NCI-H1930 (cell line): ENCODE results near the gene CHIC2.
"Not testable (repeated sequence)": the region's sequence is repeated elsewhere in the genome, so short reads cannot be mapped to it uniquely, and the experiment has no call there.

ENCODE experiments used
- DNase-seq, 2 experiments: peaks; one replicate each; lab custom pipeline; 2025; lab: John Stamatoyannopoulos, UW

Gene CHIC2

DNA sequence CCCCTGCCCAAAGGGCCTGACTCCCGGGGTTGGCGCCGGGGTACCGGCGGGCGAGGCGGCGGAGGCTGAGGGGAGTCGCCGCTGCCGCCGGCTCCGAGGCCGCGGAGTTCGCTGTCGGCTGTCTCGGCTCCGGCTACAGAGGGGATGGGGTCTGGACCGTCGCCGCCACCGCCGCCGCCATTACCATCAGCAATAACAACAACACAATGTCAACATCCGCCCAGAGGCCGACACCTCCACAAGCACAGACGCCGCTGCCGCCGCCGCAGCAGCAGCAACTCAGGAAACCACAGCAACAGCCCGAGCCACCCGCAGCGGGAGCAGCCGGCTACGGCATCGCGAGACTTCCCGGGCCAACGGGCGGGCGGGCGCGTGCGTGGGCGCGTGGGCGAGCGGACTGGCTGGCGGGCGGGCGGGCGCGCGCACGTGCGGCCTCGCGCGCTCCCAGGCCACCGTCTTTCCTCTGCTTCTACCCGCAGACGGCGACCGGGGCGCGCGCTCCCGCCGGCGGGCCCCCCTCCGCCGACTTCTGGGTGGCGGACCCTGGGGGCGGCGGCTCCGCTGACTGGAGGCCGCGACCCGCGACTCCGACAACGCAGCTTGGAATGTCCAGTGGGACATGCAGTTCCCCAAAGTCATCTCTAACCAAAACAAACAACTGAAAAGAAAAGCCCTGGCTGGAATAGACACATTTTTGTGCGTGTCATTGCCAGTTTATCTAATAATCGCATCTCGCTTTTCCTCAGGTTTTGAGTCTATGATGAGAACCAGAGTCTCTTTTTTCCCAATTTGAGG, at the start of gene CHIC2:
CHIC2 (minus strand) TSS at position 289 of the 795 bp plus-strand sequence. CDS start 305 bp downstream, outside the sequence.
- peak; percentile 99 for DNase-seq

GRCh38 chr4:54113206-54113605, 48.8 kb upstream of the CHIC2 start:
- not testable (repeated sequence) for DNase-seq

DNA sequence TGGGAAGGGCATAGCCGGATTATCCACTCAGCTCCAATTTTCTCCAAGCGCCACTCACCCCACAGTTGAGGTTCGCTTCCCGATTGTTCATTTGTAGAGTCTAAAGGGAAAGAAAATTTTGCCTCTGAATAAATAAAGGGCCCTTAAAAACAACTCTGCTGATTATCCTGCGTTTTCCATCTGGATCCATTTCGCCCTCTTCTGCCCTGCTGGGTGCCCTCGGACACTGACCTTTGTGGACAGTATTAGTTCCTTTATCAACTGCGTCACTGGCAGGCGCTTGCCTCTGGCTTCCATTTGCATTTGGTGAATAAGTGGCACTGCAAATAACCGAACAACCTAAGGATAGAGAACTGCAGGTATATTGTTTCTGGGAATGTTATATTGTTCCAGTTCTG, 45.6 kb upstream of the CHIC2 start:
- no peak for DNase-seq

DNA sequence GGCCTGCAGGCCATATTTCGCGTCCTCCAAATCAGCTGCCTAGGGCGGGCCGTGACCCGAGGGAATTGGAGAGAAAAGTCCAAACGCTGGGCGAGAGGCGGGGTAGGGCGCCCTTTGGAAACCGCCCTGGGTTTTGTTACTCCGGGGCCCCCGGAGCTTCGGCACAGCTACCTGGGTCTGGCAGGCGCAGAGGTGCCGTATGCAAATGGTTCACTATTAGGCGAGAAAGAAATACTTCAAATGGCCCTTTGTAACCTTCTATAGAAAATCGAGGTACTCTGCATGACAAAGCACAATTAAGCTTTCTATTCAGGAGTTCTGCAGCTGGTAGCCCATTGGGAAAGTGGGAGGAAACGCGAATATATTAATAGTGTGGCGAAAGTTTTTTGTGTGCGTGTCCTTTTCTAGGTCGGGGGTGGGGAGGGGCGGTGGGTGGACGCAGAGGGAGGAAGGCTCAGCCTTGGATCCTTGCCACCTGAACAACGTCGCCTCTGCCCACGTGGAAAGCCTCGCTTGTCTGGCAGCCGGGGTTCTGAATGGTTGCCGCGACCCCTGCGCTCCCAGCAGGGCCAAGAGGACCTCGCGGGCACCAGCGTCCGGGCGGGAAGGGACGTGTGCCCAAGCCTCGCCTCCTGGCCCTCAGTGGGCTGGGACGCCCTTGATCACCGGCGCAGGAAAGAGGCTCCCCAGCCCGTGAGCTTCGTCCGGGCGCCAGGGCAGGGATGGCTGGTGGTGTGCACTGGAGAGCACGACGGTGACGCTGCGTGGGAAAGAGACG, 45.0 kb upstream of the CHIC2 start:
- DNase-seq: no peak

- DNase-seq: no peak
Observed at GRCh38 chr4:54107951-54108748, 43.7 kb upstream of the CHIC2 start.

- DNase-seq: no peak
Observed at GRCh38 chr4:54104907-54105306, 40.5 kb upstream of the CHIC2 start.

- no peak for DNase-seq
Observed at GRCh38 chr4:54103190-54103574, 38.8 kb upstream of the CHIC2 start.

DNA sequence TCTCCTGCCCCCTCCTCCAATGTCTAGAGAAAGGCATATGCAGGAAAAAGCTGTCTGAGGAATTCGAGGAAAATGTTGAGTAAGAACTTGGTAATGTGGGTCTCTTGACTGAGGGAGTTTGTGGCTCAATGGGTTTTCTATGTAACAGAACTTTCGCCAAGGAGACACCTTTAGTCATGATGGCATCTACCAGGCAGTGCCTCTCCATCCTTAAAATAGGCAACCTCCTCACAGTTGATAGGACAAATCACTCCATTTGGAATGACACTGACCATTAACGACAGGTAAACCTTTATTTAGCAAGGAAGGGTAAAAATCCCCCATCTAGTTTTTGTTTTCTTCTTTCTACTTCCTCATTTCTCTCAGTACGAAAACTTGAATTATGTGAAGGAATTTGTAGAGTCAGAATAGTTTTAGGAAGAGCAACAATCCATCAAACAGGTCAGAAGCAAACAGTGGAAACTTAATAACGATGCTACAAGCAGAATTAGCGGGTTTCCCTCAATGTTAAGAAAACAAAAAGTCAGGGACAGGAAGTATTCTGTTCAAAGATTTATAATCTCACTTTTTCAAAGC, 38.2 kb upstream of the CHIC2 start:
- DNase-seq: no peak

DNA sequence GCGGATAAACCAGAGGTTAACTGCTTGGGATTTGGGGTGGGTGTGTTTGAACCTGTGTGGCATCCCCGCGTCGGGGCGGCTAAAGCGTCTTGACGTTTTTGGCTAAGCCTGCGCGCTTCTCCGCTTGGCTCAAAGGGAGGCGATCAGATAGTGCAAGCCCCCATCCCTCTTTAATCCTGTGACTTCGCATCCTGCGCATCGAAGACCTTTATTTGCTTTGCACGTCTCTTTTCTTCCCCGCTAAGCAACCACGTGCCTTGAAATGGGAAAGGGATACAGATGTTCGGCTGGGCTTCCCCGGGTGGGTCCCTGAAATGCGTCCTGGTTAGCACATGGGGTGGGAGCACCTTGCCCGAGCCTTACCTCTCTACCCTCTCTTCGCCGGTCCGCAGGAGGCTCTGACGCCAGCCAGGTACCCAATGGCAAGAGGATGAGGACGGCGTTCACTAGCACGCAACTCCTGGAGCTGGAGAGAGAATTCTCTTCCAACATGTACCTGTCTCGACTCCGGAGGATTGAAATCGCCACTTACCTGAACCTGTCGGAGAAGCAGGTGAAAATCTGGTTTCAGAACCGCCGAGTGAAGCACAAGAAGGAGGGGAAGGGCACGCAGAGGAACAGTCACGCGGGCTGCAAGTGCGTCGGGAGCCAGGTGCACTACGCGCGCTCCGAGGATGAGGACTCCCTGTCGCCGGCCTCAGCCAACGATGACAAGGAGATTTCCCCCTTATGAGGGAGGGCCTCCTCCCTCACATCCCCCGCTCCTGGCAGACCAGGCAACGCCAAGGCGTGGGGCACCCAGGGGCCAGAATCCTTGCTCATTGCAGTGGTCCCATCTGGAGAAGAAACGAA, 37.0 kb upstream of the CHIC2 start:
- no peak for DNase-seq

DNA sequence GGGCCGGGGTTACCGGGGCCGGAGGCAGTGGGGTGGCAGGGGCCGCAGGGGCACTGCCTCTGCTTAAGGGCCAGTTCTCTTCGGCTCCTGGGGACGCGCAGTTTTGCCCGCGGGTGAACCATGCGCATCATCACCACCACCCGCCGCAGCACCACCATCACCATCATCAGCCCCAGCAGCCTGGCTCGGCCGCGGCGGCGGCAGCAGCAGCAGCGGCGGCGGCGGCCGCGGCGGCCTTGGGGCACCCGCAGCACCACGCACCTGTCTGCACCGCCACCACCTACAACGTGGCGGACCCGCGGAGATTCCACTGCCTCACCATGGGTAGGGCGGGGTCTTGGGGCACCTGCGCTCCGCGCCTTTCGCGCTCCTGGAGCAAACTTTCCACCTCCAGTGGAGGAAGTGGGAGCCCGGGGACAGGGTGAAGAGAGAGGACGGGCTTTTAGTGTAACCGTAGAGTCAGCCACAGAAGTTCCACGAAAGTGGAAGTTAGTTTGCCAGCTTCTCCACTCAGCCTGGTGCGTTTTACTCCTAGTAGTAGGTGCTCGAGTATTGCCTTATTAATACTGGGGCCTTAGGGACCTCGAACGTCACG, 36.3 kb upstream of the CHIC2 start:
- DNase-seq: no peak

DNA sequence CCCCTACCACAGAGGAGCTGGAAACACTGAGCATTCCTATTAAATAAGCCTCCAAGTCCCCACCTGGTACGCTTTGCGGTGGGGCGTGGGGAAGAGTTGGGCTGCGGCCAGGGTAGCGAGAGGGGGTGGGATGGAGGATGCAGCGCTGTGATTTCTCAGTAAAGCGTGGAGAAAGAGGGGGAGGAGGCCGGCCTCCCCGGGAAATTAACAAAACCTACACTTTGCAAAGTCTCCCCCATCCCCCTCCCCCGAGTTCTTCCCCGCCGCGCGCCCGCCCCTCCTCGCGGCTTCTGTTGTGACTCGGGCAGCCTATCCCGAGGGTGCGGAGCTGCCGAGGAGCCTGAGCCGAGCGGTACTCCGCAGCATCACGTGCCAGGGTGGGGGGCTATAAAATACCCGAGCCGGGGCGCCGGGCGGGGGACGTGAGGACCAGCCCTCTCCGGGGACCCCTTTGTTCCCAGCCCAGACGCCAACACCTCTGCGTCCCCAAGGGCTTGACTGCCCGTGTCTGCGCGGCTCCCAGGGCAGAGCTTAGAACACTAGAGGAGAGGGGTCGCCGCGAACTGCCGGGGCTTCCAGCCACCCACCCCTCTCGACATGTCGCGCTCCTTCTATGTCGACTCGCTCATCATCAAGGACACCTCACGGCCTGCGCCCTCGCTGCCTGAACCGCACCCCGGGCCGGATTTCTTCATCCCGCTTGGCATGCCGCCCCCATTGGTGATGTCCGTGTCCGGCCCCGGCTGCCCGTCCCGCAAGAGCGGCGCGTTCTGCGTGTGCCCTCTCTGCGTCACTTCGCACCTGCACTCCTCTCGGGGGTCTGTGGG, 35.6 kb upstream of the CHIC2 start, which contains the start of gene GSX2:
GSX2 (plus strand) TSS at position 416 of the 827 bp plus-strand sequence; CDS start at position 598, 182 bp downstream.
- peak; percentile 69 to 80 for DNase-seq

DNA sequence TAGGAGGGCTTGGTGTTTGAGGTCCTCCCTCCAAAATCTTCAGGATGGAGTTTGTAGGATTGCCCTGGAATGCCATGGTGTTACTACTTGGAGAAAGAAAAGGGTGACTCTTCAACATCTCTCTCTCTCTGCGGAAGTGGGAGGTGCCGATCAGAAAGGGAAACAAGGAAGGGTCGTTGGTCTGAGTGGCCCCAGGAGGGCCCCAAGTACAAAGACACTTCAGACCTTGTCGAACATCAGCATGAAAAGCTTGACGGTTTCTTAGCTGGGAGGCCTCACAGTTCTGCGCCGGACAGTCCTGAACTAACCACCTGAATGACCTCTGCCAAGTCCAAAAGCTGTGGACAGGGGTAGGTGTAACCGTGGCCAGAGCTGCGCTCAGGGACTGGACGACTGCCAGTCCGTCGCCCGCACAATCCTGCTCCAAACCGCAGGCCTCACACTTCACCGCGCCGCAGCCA, 34.9 kb upstream of the CHIC2 start:
- peak; percentile 61 to 65 for DNase-seq

GRCh38 chr4:54098375-54098774, 34.0 kb upstream of the CHIC2 start:
- no peak for DNase-seq

GRCh38 chr4:54097152-54097551, 32.7 kb upstream of the CHIC2 start:
- DNase-seq: no peak

- no peak for DNase-seq
Observed at GRCh38 chr4:54096295-54096962, 32.0 kb upstream of the CHIC2 start.

DNA sequence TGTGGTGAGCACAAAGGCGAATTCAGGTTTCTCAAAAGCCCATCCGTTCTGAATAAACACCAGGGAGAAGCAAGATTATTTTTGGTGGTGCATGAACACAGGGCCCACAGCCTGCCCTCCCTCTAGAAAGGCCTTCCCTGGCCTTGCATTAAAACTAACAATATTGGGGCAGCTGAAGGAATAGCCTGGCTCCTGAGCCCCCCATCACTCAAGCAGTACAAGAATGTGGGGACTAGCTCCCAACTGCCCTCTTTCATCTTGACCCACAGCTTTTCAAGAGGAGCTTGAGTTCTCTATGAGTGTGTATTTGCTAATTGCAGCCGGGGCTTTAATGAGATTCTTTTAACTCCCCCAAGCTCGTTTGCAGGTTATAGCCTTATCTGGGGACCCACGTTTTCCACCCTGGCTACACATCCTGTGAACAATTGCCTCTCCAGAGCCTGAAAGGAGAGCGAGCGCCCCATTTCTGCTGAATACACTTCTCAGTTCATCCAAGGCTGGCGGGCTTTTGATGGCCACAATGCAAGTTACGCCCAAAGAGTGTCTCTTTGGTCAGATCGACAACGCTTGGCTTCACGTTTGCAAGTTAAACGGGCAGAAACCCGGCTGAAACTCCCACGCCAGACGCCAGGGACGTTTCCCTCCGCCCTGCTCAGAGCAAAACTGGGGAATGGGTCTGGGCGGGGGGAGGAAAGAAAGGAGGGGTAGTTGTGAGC, 30.9 kb upstream of the CHIC2 start:
- DNase-seq: no peak

GRCh38 chr4:54094451-54094850, 30.0 kb upstream of the CHIC2 start:
- no peak for DNase-seq
